Activated CD4-positive, CD25-positive, alpha-beta regulatory T cell treated with anti-CD3 and anti-CD28 coated beads, Interleukin-2, amount 50 U/mL, for 72 hours (primary cell): ENCODE data around the gene GRN.
"Not testable (repeated sequence)": the region's sequence is repeated elsewhere in the genome, so short reads cannot be mapped to it uniquely, and the experiment has no call there.

Source experiments
- DNase-seq: peaks from one replicate; pipeline ENCODE4 v3.0.0; 2021

Gene GRN

DNA sequence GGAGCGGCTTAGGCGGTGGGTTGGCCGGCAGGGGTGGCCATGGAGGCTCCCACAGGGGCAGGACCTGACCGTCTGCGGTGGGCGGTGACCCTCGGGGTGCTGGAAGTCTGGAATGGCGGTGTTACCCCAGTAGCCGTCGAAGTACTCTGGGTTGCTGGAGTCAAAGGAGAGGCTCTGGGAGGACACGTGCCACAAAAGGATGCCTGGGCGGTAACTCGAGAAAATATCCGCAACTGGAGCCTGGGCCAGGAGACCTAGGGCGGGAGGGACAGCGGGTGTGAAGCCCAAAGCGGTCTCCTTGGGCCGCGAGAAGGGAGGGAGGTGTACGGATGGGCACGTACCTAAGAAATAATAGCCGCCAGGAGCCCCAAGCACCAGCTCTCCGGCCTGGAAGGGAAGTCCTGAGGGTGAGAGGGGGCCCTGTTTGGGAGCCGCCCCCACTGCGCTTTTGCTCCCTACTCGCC, 39.8 kb downstream of the GRN start:
- DNase-seq, result peak; percentile 30

DNA sequence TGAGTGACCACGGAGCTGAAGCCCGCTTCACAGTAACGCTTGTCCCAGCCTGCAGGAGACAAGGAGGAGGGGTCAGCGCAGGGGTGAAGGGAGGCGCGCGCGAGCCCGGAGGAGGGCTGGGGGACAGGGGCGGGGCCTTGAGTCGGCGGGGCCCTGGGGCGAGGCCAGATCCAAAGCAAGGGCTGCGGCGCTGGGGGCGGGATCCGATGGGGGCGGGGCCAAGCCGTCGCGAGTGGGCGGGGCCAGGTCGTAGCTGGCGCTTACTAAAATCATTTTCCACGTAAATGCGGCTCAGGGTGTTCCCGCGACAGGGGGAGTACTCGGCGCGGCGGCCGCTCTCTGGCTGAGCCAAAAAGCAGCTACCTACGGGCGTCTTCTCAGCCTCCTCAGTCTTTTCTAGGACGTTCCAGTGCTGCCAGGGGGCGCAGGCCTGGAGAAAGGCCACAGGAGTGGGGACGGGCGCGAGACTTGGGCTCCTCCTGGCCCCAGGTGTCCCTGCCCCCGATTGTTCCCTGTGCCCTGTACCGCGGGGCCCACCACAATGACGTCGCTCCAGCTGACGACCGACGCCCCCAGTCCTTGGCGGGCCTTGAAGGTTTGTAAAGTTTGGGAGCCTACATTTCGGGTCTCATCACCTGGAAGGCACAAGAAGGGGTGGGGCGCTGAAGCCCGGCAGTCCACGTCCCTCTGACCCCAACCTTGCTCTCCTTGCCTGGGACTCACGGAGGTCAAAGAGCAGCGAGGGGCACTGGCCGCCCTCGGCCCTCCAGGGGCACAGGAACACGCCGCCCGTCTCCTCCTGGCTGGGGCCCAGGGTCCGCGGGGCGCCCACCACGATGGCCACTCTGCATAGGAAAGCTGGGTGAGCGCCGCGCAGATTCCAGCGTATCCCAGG, 40.4 kb downstream of the GRN start:
- peak; percentile 77 for DNase-seq

DNA sequence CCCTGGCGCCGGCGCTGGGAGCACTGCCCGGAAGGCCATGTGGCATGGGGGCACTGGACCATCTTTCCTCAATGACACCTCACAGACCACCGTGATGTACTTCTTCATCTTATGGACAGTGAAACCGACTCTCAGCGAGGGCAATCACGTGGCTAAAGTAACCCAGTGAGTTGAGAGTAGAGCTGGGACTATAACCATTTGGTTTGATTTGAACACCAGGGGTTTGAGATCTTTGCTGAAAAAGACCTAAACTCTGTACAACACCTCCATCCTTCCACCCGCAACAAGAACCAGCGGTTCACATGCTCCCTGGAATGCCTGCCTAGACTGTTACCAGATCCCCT, 41.1 kb downstream of the GRN start:
- no peak for DNase-seq

DNA sequence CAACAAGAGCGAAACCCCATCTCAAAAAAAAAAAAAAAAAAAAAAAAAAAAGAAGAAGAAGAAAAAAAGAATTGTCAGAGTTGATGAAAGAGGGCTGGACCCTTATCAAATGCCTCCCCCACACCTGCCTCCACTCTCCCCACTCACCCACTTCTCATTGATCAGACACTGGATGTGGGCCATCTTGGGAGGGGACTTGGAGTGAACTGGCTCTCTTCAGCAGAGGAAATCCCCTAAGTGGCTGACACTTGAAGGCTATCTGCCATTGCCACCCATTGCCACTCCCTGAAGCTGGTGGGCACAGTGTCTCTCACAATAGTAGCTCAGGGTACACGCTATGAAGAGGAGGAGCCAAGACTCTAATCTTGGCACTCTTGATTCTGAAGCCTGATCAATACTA, 42.7 kb downstream of the GRN start:
- DNase-seq, result no peak

DNA sequence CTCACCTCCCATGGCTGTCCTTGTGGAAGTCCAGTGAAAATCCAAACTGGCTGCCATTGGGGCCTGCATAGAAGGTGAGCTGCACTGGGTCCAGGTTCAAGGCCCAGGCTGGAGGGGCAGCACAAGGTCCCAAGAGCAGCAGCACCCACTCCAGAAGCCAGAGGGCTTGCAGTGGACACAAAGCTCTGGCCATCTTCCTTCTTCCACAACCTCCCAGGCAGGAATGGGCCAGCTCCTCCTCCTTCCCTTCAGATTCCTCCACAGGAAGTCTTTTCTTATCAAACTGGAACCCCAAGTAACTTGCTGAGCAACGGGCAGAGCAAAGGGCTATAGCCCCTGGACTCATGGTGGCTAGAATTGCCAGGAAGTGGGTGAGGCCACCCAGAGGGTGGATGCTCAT, 44.2 kb downstream of the GRN start, which contains the start of gene ITGA2B:
Gene ITGA2B, minus strand, starts transcription at position 369 of the 400 bp plus-strand sequence. Its CDS starts 176 bp downstream, at position 193.
- DNase-seq, result no peak

DNA sequence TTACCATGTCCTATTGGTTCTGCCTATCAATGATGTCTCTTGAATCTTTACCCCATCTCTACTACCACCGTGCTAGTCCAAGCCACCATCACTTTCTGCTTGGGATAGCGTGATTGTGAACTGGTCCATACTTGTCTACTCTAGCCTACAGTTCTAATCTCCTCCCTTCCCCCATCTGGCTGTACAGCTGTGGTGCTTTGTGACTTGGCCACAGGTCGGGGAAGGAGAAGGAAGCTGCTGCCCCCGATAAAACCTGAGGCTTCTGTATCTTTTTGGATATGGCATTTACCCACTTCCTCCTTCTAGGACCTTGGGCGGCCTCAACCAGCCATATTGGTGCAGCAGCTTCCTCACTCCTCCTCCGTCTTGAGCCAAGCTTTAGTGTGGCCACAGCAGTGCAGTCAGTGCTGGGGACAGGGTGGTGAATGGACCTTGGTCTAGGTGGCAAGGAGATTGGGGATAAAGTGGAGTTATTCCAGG, 44.7 kb downstream of the GRN start:
- DNase-seq, result no peak

DNA sequence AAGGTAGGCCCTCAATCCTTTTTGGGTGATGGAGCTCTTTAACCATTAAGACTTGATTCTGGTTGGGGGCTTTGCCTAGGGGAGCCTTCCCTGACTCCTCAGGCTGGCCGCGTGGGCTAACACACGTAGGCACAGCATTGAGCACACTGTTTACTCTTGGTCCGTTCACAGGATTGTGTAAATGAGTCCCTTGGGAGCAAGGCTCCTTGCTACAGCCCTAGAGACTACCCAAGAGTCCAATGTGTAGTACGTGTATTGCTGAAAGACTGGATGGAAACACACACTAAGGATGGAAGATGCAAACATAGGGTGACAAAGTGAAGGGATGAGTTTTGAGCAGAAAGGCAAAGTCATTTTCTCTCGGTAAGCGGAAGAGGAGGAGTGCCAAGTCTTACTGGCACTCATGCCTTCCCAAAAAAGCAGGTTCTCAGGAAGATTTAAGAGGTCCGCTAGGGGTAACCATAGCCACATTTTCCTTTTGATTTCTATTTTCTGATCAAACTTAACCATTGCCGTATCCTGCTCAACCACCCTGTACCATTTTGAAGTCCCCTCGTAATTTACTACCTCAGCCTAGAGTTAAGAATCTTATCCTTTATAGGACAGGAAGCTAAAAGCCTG, 45.3 kb downstream of the GRN start:
- DNase-seq, result no peak

DNA sequence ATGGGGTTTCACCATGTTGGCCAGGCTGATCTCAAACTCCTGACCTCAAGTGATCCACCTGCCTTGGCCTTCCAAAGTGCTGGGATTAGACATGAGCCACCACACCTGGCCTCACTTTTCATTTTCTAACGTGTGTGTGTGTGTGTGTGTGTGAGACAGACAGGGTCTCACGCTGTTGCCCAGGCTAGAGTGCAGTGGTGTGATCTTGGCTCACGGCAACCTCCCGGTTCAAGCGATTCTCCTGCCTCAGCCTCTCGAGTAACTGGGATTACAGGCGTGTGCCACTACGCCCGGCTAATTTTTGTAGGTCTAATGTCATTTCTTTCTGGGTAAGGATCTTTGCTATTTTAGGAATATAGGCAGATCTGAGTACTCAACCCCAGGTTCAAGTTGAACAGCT, 49.0 kb downstream of the GRN start:
- not testable (repeated sequence) for DNase-seq

DNA sequence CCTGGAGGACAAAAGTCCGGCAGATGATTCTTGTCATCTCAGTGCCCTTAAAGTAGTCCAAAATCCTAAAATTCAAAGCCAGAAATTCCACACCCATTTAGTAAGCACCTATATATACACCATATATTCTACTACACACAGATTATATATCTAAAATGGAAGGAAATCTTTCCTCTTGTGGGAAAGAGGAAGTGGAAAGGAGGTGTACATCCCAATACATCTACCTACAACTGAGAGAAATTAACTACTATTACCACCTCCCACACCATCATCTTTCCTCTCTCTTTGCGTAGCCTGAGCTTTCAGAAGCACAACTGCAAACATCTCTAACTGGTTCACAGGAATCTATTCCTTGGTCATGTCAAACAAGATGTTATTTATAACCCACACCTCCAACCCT, 49.7 kb downstream of the GRN start:
- DNase-seq, result no peak

DNA sequence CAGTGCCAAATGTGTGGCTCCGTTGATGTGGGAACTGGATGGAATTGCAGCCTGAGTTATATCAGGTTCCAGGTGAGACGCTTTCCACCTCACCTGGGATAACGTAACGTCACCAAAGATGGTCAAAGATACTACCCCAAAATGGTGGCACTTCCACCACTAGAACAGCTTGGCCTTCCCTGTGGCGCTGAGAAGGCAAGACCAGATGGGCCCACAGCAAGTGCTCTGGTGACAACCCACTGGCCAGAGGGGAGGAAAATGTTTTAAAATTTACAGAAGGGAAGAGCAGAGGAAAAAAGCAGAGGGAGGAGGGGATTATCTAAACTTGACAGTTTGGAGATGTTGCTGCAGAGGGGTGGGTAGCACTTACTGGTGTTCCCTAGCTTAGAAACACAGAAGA, 51.8 kb downstream of the GRN start:
- DNase-seq, result no peak

DNA sequence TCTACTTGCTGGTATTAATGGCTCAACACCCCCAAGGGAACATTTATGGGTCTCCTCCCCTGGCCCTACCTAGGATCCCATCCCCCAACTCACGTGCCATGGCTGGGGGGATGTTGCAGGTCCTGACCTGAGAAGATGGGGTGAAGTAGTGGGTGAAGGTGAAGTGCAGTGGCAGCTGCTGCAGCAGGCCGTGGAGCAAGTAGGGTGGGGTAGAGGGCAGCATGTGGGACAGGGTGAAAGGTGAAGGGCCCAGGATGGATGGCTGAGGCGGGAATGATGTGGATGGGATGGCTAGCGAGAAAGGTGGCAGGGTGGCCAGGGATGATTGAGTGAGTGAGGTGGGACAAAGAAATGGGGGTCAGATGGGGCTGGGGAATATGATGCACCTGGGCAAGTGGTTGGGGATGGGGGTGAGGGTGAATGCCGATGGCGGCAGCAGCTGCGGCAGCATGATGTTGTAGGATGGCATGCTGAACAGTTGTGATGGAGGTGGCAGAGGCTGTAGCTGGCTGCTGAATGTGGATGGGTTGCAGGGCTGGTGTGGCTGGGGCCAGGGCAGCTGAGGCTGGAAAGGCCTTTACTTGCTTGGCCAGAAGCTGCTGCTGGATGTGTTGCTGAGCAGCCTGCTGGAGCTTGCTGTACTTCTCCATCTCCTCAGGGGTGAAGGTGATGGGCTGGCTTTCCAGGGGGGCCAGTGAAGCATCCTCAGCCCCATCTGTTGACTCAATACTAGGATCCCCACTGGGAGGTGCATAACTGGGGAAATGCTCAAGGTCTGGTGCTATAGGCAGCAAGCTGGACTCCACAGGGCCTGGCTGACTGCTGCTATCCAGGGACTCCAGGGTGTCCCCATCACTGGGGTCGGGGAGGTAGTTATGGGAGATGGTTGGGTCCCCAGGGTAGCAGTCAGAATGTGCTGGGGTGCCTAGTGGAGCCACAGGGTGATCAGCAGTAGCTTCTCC, 52.7 kb downstream of the GRN start:
- no peak for DNase-seq

DNA sequence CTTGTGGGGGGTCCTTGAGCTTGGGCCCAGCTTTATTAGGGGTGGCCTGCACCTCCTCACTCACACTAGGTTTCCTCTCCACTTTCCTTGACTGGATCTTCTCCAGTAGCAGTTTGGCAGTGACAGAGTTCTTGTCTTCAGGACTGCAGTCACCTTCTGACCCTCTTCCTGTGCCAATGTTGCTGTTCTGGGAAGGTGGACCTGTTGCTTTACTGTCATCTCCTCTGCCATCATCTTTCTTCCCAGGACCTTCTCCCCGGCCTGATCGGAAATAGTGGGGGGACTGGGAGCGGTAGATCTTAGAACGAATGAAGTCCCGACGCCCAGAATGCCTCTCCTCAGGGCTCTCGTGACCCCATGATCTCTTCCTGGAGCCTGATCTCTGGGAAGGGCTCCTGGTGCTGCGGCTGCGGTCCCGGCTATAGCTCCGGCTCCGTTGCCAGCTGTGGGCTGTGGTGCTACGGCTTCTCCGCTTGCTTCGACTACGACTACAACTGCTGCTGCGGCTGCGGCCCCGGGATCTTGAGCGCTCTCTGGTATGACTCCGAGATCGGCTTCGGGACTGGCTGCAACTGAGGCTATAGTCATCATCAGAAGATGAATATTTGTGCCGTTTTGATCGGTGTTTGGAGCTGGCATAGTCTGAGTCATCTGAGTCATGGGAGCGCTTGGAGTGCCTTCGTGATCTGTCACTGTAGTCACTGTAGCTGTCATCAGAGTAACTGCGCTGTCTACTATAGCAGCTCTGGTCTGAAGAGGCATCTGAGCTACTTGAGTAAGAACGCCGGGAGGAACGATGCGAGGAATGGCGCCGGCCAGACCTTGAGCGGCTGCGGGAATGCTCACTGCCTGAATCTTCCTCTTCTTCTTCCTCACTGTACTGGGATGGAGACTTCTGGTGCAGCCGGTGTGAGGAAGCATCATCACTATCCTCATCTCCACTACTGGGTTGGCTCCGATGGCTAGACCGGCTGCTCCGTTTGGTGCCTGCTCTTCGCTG, 53.9 kb downstream of the GRN start:
- DNase-seq, result no peak

DNA sequence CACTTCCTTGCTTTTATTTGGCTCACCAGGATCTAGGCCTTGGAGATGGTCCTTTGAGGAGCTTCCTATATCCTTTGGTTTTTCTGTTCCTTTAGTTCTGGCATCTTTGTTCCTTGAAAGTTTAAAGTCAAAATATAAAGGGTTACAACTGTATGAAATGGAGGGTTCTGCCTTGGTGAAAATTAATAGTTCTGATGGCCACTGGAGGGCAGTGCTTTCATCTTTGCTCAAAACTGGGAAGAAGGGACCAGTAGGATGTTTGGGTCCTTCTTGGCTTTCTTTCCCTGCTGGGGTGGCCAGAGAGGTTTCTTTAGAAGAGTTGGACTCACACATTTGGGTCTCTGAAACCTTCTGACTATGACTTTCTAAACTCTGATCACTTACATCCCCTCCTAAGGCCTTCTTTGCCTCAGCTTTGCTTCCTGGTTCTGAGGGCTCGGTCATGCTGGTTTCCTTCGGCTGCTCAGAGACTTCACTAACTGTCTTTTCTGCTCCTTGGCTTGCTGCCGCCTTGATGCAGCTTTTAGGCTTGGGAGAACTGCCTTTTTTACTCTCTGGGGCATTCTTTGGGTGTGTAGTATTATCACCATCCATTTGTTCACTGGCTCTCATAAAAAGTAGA, 55.2 kb downstream of the GRN start:
- DNase-seq, result no peak
